Panc1 (cell line): ENCODE measurements around the gene ARHGAP6. TPM values are rescaled to one million over a fixed set of nuclear protein-coding genes. Genes with fewer than 3 reads are reported as not detected.

Experiments
- ATAC-seq: fragments of 200-7000 bp; cut with Tn5 transposase; 2 replicates; pipeline ENCODE4 v1.9.1; 2020; ENCODE audit warnings: mild to moderate bottlenecking, moderate library complexity
- BruUV-seq: library from RNA; stranded (reverse); fragments of 400-500 nt; replicated peaks from 2 replicates; lab custom pipeline; 2021; lab: Mats Ljungman, UMichigan
- CTCF ChIA-PET: fragments of 300-600 bp; sonication (Branson Sonifier 250); formaldehyde crosslinking; loops from one replicate; lab custom pipeline; 2022; ENCODE audit warnings: antibody characterized with exemption; lab: Charles Lee
- POLR2A ChIA-PET: fragments of 300-600 bp; sonication (Branson Sonifier 250); formaldehyde crosslinking; loops from one replicate; lab custom pipeline; 2022; ENCODE audit warnings: antibody characterized with exemption; lab: Charles Lee
- DNase-seq: peaks from one replicate; pipeline ENCODE4 v3.0.0-alpha.2; 2010; ENCODE audit warnings: low read depth, low spot score
- H3K27ac ChIP-seq: 2 replicates; pipeline ENCODE4 v1.5.1; 2011; ENCODE audit warnings: mild to moderate bottlenecking, low read length, inconsistent platforms
- H3K27me3 ChIP-seq: fragments of 200-500 bp; sonication (Bioruptor generic); 2 replicates; pipeline ENCODE4 v1.6.0; 2014; ENCODE audit warnings: low read length, inconsistent platforms; ENCODE audit not compliant: control insufficient read depth, insufficient read depth
- H3K36me3 ChIP-seq: fragments of 200-500 bp; sonication (Bioruptor generic); 2 replicates; pipeline ENCODE4 v1.5.1; 2014; ENCODE audit warnings: inconsistent platforms, mild to moderate bottlenecking, low read length, moderate library complexity; ENCODE audit not compliant: control insufficient read depth, insufficient read depth
- H3K4me1 ChIP-seq: 2 replicates; pipeline ENCODE4 v1.5.1; 2011; ENCODE audit warnings: inconsistent platforms, mild to moderate bottlenecking, low read length, moderate library complexity; ENCODE audit not compliant: control insufficient read depth, insufficient read depth
- H3K4me3 ChIP-seq, 2 experiments: 2 replicates each; pipeline ENCODE4 v1.5.1; 2011 to 2012; ENCODE audit warnings: low read depth in 2 of 2, low read length in 2 of 2, mild to moderate bottlenecking in 2 of 2, inconsistent platforms in 1 of 2, moderate library complexity in 1 of 2
- H3K9me3 ChIP-seq: fragments of 200-500 bp; sonication (Bioruptor generic); 2 replicates; pipeline ENCODE4 v1.5.1; 2014; ENCODE audit warnings: low read depth, mild to moderate bottlenecking, inconsistent platforms, low read length, moderate library complexity; ENCODE audit not compliant: control insufficient read depth, insufficient read depth
- POLR2AphosphoS5 ChIP-seq: IDR thresholded peaks from 2 replicates; pipeline ENCODE4 v1.6.1; 2012; ENCODE audit warnings: mild to moderate bottlenecking, low read depth, low read length, moderate library complexity
- SIN3A ChIP-seq: IDR thresholded peaks from 2 replicates; pipeline ENCODE4 v1.6.1; 2012; ENCODE audit warnings: low read depth, mild to moderate bottlenecking, low read length, moderate library complexity, borderline replicate concordance; ENCODE audit not compliant: insufficient read depth
- TCF7L2 ChIP-seq: IDR thresholded peaks from 2 replicates; pipeline ENCODE4 v1.6.1; 2011; ENCODE audit warnings: mild to moderate bottlenecking, low read depth, low read length, inconsistent platforms
- in situ Hi-C: cut with HindIII; loops from 2 replicates; pipeline ENCODE4 v1.10.0; 2016; ENCODE audit warnings: low sequenced_read_pairs, low pct_unique_long_range_greater_than_20kb
- intact Hi-C: fragments of 100-400 bp; cut with micrococcal nuclease; formaldehyde crosslinking; loops from one replicate; pipeline ENCODE4 v1.10.0; 2022; ENCODE audit not compliant: unreplicated experiment
- total RNA-seq: library from RNA; stranded (reverse); gene quantifications from one replicate; pipeline ENCODE4 v1.2.1, GENCODE V29; 2021; ENCODE audit not compliant: unreplicated experiment
- TF ChIP-seq, protein P1 (sequence below), 2 experiments: IDR thresholded peaks; 2 replicates each; pipeline ENCODE4 v1.6.1; 2011 to 2012; ENCODE audit warnings: low read depth in 2 of 2, control low read depth in 1 of 2, low read length in 1 of 2, mild to moderate bottlenecking in 1 of 2, moderate library complexity in 1 of 2; ENCODE audit not compliant: insufficient read depth in 1 of 2
- TF ChIP-seq, protein P2 (sequence below): fragments of 450-650 bp; IDR thresholded peaks from 2 replicates; pipeline ENCODE4 v1.5.1; 2017; ENCODE audit warnings: mild to moderate bottlenecking

The ARHGAP6 gene
- total RNA-seq, 1 experiment from 2014 or later: 0.13 TPM

DNA sequence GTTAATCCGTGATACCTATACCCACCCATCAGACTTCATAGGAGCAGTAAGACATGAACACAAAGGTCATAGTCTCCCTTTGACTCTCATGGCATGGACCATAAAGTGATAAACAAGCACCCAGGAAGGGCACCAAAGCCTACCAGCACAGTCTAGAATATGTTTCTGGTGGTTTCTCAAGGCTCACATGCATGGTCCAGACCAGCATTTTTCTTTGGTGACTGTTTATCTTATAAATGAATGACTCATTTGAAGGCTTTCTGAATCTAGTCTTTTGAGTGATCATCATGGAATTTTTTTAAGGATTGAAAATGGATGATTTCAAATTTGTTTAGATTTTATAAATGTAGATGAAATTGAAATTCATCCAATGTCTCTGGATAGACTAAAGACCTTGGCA, 404.5 kb downstream of the ARHGAP6 start:
- H3K4me1 ChIP-seq: no peaks in the 10 kb centered on the region
- ChIA-PET CTCF (no interaction called here), POLR2A (no interaction called here)
- no peak overlapping the region for H3K4me3 ChIP-seq
- in situ Hi-C loops: no loop called here
- H3K27ac ChIP-seq: no peak overlapping the region
- DNase-seq: no peak
- intact Hi-C loops: no loop called here
- TF ChIP-seq SIN3A (no peak), POLR2AphosphoS5 (no peak), TCF7L2 (no peak)
- TF ChIP-seq, protein P1, sequence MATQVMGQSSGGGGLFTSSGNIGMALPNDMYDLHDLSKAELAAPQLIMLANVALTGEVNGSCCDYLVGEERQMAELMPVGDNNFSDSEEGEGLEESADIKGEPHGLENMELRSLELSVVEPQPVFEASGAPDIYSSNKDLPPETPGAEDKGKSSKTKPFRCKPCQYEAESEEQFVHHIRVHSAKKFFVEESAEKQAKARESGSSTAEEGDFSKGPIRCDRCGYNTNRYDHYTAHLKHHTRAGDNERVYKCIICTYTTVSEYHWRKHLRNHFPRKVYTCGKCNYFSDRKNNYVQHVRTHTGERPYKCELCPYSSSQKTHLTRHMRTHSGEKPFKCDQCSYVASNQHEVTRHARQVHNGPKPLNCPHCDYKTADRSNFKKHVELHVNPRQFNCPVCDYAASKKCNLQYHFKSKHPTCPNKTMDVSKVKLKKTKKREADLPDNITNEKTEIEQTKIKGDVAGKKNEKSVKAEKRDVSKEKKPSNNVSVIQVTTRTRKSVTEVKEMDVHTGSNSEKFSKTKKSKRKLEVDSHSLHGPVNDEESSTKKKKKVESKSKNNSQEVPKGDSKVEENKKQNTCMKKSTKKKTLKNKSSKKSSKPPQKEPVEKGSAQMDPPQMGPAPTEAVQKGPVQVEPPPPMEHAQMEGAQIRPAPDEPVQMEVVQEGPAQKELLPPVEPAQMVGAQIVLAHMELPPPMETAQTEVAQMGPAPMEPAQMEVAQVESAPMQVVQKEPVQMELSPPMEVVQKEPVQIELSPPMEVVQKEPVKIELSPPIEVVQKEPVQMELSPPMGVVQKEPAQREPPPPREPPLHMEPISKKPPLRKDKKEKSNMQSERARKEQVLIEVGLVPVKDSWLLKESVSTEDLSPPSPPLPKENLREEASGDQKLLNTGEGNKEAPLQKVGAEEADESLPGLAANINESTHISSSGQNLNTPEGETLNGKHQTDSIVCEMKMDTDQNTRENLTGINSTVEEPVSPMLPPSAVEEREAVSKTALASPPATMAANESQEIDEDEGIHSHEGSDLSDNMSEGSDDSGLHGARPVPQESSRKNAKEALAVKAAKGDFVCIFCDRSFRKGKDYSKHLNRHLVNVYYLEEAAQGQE (IDR thresholded peaks at IDR 0.05; ENCODE audit: insufficient read depth in 1 of 2, low read depth in 2 of 2, low read length in 1 of 2): no peak
- TF ChIP-seq, protein P2, sequence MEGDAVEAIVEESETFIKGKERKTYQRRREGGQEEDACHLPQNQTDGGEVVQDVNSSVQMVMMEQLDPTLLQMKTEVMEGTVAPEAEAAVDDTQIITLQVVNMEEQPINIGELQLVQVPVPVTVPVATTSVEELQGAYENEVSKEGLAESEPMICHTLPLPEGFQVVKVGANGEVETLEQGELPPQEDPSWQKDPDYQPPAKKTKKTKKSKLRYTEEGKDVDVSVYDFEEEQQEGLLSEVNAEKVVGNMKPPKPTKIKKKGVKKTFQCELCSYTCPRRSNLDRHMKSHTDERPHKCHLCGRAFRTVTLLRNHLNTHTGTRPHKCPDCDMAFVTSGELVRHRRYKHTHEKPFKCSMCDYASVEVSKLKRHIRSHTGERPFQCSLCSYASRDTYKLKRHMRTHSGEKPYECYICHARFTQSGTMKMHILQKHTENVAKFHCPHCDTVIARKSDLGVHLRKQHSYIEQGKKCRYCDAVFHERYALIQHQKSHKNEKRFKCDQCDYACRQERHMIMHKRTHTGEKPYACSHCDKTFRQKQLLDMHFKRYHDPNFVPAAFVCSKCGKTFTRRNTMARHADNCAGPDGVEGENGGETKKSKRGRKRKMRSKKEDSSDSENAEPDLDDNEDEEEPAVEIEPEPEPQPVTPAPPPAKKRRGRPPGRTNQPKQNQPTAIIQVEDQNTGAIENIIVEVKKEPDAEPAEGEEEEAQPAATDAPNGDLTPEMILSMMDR: no peak
- BruUV-seq: no TSS peak
- ATAC-seq: no peak
- H3K9me3 ChIP-seq: no peaks in the 10 kb centered on the region
- H3K36me3 ChIP-seq: no peaks in the 10 kb centered on the region
- H3K27me3 ChIP-seq: no peaks in the 10 kb centered on the region

DNA sequence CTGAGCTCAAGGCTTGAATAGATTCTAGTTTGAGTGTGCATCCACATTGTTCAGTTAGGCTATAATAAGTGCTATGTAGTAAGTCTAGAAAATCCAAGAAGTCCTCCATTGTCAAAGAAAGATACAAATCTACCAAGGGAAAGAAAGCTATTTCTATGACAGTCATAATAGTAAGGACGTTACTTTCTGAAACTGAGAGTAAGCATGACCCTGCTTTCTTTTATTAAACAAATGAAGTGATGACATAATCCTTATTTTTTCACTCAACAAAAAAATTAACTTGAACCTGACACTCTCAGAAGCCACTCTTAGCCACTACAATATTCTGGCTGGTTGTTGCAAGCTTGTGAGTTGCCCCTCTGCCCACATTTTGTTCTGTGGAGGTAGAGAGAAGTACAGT, 406.3 kb downstream of the ARHGAP6 start:
- no TSS peak for BruUV-seq

More for the DNA sequence above, 406.3 kb downstream of the ARHGAP6 start:
- Histone ChIP-seq H3K27ac (no peak overlapping the region), H3K27me3 (no peaks in the 10 kb centered on the region), H3K4me3 (no peak overlapping the region), H3K36me3 (no peaks in the 10 kb centered on the region), H3K4me1 (no peaks in the 10 kb centered on the region), H3K9me3 (no peaks in the 10 kb centered on the region)
- TF ChIP-seq POLR2AphosphoS5 (no peak), SIN3A (no peak), TCF7L2 (no peak)
- TF ChIP-seq, protein P1 (IDR thresholded peaks at IDR 0.05; ENCODE audit: insufficient read depth in 1 of 2, low read depth in 2 of 2, low read length in 1 of 2): no peak
- TF ChIP-seq, protein P2: no peak
- ChIA-PET CTCF (no interaction called here), POLR2A (no interaction called here)
- in situ Hi-C loops: no loop called here
- DNase-seq (no peak), ATAC-seq (no peak)
- intact Hi-C loops: no loop called here
